Right lobe of liver (tissue), 4 donors: Measurements from ENCODE around the gene UNC5C.

Source experiments
- POLR2A ChIP-seq: fragments of 450-650 bp; IDR thresholded peaks from one replicate; pipeline ENCODE4 v1.6.1; 2017; ENCODE audit warnings: antibody characterized with exemption, mild to moderate bottlenecking
- TF ChIP-seq, protein P1 (sequence below), 4 donors: fragments of 200-600 bp in 3 of 4; fragments of 450-650 bp in 1 of 4; IDR thresholded peaks; one replicate each; pipeline versions ENCODE4 v1.5.1 to v1.8.0; 2016 to 2022; ENCODE audit warnings: antibody characterized with exemption in 4 of 4, mild to moderate bottlenecking in 2 of 4
- donor health status: DM: no; HTN: no; CAD: no.
- donor health status: DM: no; HTN: no; CAD: no.
- donor health status: DM: no; HTN: yes; CAD: no.

DNA sequence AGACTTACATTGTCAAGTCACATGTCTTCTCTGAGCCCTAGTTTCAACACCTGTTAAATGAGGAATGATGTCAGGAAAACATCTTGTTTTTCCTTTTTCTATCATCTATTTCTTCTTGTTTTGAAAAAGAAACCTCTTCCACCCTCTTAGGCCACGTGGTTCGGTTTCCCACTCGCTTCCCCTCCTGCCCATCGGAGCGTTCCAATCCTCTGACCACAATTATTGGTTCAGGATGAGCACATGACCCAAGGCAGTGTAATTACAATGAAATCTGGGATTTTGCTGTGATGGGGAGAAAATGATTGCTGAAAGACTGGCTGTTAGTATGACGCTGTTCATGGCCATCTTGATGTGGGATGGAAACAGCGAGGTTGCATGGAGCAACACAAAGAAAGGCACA, 186.7 kb downstream of the UNC5C start:
- TF ChIP-seq, protein P1, sequence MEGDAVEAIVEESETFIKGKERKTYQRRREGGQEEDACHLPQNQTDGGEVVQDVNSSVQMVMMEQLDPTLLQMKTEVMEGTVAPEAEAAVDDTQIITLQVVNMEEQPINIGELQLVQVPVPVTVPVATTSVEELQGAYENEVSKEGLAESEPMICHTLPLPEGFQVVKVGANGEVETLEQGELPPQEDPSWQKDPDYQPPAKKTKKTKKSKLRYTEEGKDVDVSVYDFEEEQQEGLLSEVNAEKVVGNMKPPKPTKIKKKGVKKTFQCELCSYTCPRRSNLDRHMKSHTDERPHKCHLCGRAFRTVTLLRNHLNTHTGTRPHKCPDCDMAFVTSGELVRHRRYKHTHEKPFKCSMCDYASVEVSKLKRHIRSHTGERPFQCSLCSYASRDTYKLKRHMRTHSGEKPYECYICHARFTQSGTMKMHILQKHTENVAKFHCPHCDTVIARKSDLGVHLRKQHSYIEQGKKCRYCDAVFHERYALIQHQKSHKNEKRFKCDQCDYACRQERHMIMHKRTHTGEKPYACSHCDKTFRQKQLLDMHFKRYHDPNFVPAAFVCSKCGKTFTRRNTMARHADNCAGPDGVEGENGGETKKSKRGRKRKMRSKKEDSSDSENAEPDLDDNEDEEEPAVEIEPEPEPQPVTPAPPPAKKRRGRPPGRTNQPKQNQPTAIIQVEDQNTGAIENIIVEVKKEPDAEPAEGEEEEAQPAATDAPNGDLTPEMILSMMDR (IDR thresholded peaks at IDR 0.05), result no peak
- TF ChIP-seq POLR2A, result no peak
